Bronchial epithelial cell (primary cell): ENCODE data around the gene SOWAHC. TPM values are rescaled to one million over a fixed set of nuclear protein-coding genes. Genes with fewer than 3 reads are reported as not detected.

Source experiments
- DNase-seq: peaks from one replicate; pipeline ENCODE4 v3.0.0-alpha.2; 2010; ENCODE audit warnings: low read depth
- FAIRE-seq: peaks from 2 replicates; lab custom pipeline; 2011; peaks lifted over from hg19 to GRCh38; lab: Jason Lieb, UNC
- H3K27me3 ChIP-seq: 2 replicates; pipeline ENCODE4 v1.5.1; 2011; ENCODE audit warnings: low read length; ENCODE audit not compliant: control insufficient read depth, insufficient read depth
- H3K36me3 ChIP-seq: 2 replicates; pipeline ENCODE4 v1.5.1; 2011; ENCODE audit warnings: low read length; ENCODE audit not compliant: control insufficient read depth, insufficient read depth
- H3K4me3 ChIP-seq: 2 replicates; pipeline ENCODE4 v1.5.1; 2011; ENCODE audit warnings: mild to moderate bottlenecking, low read depth, low read length, control low read depth
- total RNA-seq: library from RNA; depleted of rRNA; stranded (reverse); fragments of >200 nt; gene quantifications from 2 replicates; pipeline ENCODE4 v1.2.1, GENCODE V29; 2014
- TF ChIP-seq, protein P1 (sequence below): IDR thresholded peaks from 2 replicates; pipeline ENCODE4 v1.5.1; 2011; ENCODE audit warnings: mild to moderate bottlenecking, moderate library complexity, low read length, control low read depth, inconsistent platforms; ENCODE audit not compliant: insufficient read depth, severe bottlenecking

The SOWAHC gene
- total RNA-seq, 1 donor from 2014 or later, result 48.4 TPM

DNA sequence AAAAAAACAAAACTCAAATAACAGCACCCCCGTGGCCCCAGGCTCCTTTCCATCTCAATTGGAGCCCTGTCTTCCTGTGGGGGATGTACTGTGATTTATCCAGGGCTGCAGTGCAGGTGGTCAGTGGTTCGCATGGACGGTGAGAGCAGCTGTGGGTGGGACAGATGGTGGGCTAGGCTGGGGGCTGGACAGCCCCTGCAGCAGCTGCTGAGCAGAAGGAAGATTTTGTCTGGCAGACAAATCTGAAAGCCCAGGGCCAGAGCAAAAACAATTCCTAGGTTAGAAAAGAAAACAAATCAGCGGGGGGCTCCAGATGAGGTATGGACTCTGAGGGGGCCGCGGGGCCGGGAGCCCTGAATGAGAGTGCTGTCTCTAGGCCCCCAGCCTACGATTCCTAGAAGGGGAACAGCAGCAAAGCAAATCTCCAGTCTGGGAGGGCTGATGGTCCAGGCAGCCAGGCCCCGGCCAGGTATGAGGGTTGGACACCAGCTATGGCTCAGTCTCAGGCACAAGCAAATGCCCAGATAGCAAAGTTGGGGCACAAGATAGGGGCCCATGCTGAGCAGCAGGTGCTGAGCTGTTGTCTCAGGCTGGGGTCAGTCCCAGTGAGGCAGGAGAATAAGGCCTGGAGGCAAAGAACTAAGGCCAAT lies 45.4 kb downstream of the SOWAHC start:
- TF ChIP-seq, protein P1, sequence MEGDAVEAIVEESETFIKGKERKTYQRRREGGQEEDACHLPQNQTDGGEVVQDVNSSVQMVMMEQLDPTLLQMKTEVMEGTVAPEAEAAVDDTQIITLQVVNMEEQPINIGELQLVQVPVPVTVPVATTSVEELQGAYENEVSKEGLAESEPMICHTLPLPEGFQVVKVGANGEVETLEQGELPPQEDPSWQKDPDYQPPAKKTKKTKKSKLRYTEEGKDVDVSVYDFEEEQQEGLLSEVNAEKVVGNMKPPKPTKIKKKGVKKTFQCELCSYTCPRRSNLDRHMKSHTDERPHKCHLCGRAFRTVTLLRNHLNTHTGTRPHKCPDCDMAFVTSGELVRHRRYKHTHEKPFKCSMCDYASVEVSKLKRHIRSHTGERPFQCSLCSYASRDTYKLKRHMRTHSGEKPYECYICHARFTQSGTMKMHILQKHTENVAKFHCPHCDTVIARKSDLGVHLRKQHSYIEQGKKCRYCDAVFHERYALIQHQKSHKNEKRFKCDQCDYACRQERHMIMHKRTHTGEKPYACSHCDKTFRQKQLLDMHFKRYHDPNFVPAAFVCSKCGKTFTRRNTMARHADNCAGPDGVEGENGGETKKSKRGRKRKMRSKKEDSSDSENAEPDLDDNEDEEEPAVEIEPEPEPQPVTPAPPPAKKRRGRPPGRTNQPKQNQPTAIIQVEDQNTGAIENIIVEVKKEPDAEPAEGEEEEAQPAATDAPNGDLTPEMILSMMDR, result no peak
- no peak overlapping the region for H3K4me3 ChIP-seq
- no peak for DNase-seq

GRCh38 chr2:109660046-109660860 lies 46.1 kb downstream of the SOWAHC start:
- TF ChIP-seq, protein P1, result no peak
- Histone ChIP-seq H3K4me3 (no peak overlapping the region), H3K36me3 (no peaks in the 10 kb centered on the region), H3K27me3 (no peaks in the 10 kb centered on the region)
- FAIRE-seq (no peak), DNase-seq (peak; percentile 33)

More for the DNA sequence above, 45.4 kb downstream of the SOWAHC start:
- H3K36me3 ChIP-seq, result no peaks in the 10 kb centered on the region
- FAIRE-seq, result no peak
- H3K27me3 ChIP-seq, result no peaks in the 10 kb centered on the region

GRCh38 chr2:109662889-109663288 lies 48.7 kb downstream of the SOWAHC start:
- no peaks in the 10 kb centered on the region for H3K36me3 ChIP-seq
- FAIRE-seq, result no peak
- TF ChIP-seq, protein P1, result no peak
- H3K4me3 ChIP-seq, result no peak overlapping the region
- H3K27me3 ChIP-seq, result no peaks in the 10 kb centered on the region
- DNase-seq, result peak; percentile 44

DNA sequence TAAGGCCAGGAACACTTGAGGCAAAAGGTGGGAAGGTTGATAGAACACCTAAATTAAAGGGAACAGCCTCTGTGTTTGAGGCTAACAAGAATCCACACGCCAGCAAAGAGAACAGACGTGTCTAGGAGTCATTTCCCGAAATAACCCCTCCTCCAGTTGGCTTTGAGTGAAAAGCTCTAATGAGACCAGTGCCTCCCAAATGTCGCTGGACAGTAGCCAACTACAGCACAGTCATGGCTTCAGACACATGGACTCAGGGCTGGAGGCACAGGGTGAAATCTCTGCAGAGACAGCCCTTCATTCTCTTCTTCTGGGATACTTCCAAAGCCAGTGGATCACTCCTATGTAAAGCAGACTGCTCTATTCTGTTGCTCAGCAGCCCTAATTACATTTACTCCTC lies 49.6 kb downstream of the SOWAHC start:
- FAIRE-seq, result peak; percentile 83
- Histone ChIP-seq H3K27me3 (no peaks in the 10 kb centered on the region), H3K4me3 (no peak overlapping the region), H3K36me3 (no peaks in the 10 kb centered on the region)
- peak; percentile 98 for DNase-seq
- TF ChIP-seq, protein P1, result no peak

- Histone ChIP-seq H3K36me3 (no peaks in the 10 kb centered on the region), H3K4me3 (no peak overlapping the region), H3K27me3 (no peaks in the 10 kb centered on the region)
- TF ChIP-seq, protein P1, result no peak
- no peak for DNase-seq
- FAIRE-seq, result no peak
Observed at GRCh38 chr2:109666466-109666865, 52.3 kb downstream of the SOWAHC start.

Other genes starting within 250 kb of the SOWAHC start
- 62.4 and 89.7 TPM in 2 replicates for gene SEPTIN10, start 398 bp upstream of the SOWAHC start, total RNA-seq
- gene RGPD5, start 179.9 kb downstream of the SOWAHC start, total RNA-seq, result 23.8 and 39.5 TPM in 2 replicates